ENCODE data around the gene KCNQ1.

Gene KCNQ1

DNA sequence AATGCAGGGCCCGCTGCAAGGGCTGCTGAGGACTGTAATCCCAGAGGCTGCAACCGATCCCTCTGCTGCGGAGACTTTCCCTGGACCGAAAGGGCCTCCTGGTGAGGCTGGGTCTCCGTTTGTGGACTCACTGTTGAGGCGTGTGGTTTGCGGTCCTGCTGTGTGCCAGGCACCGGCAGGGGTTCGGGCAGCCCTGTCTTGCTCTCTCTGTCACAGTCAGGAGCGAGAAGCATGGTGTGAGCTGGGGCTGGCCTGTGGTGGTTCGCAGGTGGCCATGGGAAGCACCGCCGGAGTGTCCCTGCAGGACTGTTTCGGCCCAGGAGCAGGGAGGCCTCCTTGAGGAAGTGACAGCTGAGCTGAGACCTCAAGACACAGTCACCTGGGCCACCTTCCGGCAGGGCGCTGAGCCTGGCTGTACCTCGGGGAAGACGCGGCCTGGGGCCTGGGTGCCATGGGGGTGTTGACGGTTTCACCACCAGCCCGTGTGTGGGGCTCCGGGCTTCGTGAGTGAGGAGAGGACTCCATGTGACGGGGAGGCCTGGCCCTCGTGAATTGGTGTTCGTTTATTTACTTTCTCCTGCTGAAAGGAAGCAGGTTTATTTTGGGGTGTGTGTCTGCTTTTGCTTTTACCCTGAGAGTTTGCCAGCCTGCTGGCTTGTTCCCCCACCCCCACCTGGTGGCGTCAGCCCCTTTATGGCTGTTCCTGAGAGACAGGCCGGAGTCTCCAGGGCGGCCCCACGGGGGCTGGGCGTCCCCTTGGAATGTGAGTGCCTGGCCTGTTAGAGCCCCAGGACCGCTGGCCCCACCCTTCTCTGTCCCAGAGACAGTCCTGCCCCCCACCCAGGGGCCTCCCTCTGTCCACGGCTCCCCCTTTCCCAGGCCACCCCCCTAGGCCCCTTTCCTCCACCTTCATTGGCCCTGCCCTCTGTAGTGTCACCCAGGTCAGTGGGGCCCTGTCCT, 132.5 kb downstream of the KCNQ1 start:
- Histone ChIP-seq H3K27me3 (no peaks in the 10 kb centered on the region), H3K4me3 (no peak overlapping the region), H3K9ac (peak overlapping the region in 4 of 11 experiments; percentile 6 to 44 (median 21); a peak in 4 of 22 replicates), H3K4me2 (peak overlapping the region in 9 of 11 experiments; percentile 4 to 50 (median 30); a peak in 11 of 22 replicates), H3K36me3 (peaks cover 0 to 17% (median 0%) of the 10 kb centered on the region in 11 experiments; a peak in 3 of 22 replicates), H4K20me1 (peaks cover 0 to 34% (median 0%) of the 10 kb centered on the region in 11 experiments; a peak in 2 of 22 replicates), H3K4me1 (peaks cover 31 to 75% (median 59%) of the 10 kb centered on the region in 10 experiments), H3K27ac (peak overlapping the region in 1 of 11 experiments; percentile 28; a peak in 2 of 22 replicates), H3K9me3 (replicated peaks in 1 of 11) (no peaks in the 10 kb centered on the region)
- TF ChIP-seq Cebpa-rat (IDR thresholded peaks at IDR 0.05) = no peak

DNA sequence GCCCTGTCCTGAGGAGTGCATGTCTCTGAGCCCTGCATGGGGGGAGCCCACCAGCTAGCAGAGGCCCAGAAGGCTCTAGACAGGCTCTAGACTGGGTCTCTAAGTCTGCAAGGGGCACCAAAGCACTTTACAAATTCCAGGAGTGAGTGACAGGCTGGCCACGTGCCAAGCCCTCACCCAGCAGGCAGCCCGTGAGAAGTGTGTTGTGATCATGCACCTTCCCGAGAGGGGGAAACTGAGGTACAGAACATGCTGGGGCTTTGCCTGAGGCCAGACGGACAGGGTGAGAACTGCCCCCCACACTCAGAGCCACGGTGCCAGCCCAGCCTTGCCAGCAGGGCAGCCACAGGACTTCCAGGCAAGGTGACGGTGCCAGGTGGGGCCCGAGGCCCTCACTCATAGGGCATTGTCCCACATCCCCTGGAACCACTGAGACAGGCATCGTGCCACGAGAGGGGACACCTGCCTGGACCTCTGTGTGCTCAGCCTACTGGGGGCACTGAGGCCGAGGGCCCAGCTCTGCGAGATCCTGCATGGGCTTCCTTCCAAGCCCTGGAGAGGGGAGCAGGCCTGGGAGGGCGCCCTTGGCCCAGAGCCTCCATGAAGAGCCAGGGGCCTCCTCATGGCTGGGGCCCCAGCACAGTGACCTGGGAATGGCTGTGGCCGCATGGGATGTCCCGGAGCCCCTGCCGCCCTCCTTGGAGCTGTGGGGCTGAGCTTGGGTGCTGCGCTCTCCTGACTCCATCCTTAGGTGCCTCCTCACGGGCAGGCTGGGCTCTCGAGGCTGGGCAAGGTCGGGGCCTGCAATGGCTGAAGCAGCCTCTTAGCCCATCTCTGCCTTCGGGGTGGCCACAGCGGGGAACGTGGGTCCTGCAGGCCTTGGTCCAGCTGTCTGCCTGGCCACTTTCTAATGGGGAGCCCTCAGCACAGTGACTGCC, 133.5 kb downstream of the KCNQ1 start:
- Histone ChIP-seq H3K4me1 (peaks cover 41 to 79% (median 66%) of the 10 kb centered on the region in 10 experiments), H3K4me2 (peak overlapping the region in 7 of 11 experiments; percentile 23 to 50 (median 43); a peak in 9 of 22 replicates), H3K36me3 (peaks cover 0 to 8% (median 0%) of the 10 kb centered on the region in 11 experiments; a peak in 2 of 22 replicates), H3K4me3 (no peak overlapping the region), H3K27me3 (no peaks in the 10 kb centered on the region), H3K9ac (peak overlapping the region in 3 of 11 experiments; percentile 6 to 44 (median 15); a peak in 2 of 22 replicates), H3K27ac (peak overlapping the region in 1 of 11 experiments; percentile 28; a peak in 1 of 22 replicates), H4K20me1 (peaks cover 0 to 41% (median 0%) of the 10 kb centered on the region in 11 experiments; a peak in 3 of 22 replicates), H3K9me3 (replicated peaks in 1 of 11) (no peaks in the 10 kb centered on the region)
- TF ChIP-seq Cebpa-rat (IDR thresholded peaks at IDR 0.05) = no peak

DNA sequence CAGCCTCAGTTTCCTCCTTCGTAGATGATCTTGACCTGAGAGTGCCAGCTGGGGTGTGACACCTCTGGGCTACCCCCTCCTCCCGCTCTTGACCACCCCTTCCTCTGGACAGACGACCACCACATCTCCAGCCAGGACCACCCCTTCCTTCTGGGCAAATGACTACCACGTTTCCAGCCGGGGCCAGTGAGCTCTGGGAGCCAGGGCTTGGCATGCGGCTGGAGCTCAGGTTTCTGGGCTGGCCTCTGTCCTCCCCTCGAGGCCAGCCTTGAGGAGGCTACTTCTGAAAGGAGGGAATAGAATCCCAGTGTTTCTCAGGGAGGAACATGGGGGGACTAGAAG, 134.1 kb downstream of the KCNQ1 start:
- Histone ChIP-seq H3K9me3 (replicated peaks in 1 of 11) (no peaks in the 10 kb centered on the region), H3K27me3 (no peaks in the 10 kb centered on the region), H3K36me3 (peaks cover 0 to 6% (median 0%) of the 10 kb centered on the region in 11 experiments; a peak in 2 of 22 replicates), H3K27ac (no peak overlapping the region), H3K4me1 (peaks cover 37 to 79% (median 66%) of the 10 kb centered on the region in 10 experiments), H3K9ac (no peak overlapping the region), H4K20me1 (peaks cover 0 to 45% (median 0%) of the 10 kb centered on the region in 11 experiments; a peak in 3 of 22 replicates), H3K4me2 (peak overlapping the region in 2 of 11 experiments; percentile 23 to 47; a peak in 4 of 22 replicates), H3K4me3 (no peak overlapping the region)
- no peak for TF ChIP-seq Cebpa-rat (IDR thresholded peaks at IDR 0.05)

DNA sequence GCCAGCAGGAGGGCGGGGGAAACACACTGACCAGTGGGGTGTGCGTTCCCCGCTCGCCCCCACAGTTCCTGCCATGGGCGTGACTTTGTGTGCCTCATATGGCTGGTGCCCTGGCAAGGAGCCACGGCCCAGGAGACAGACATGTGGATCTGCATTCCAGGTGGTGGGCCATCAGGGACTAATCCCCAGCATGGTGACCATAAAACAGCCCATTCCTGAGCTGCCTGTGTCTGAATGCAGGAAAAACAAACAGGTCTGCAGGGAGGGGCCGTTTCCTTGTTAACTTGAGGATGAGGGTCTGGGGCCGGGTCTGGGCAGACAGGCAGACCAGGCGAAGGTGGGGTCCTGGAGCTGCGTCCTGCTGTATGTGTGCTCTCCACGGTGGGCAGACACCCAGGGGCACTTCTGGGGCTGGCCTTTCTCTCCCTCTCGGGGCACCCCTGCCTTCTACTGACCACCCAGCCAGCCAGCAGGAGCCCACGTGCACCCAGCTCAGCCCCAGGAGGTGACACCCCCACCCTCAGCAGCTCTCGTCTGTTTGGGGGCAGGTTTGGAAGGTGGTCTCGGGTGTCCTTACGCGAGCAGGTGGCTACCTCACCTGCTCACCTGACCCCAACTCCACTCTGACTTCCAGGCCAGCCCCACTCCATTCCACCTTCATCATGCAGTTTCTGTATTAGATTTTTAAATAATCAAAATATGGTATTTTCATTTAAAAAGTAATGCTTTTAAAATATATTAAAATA, 134.7 kb downstream of the KCNQ1 start:
- TF ChIP-seq Cebpa-rat (IDR thresholded peaks at IDR 0.05) = no peak
- Histone ChIP-seq H3K36me3 (peaks cover 0 to 6% (median 0%) of the 10 kb centered on the region in 11 experiments; a peak in 2 of 22 replicates), H3K4me1 (peaks cover 31 to 74% (median 60%) of the 10 kb centered on the region in 10 experiments), H3K4me3 (no peak overlapping the region), H3K9me3 (replicated peaks in 1 of 11) (no peaks in the 10 kb centered on the region), H3K9ac (no peak overlapping the region), H3K4me2 (peak overlapping the region in 2 of 11 experiments; percentile 23 to 47; a peak in 4 of 22 replicates), H4K20me1 (peaks cover 0 to 45% (median 0%) of the 10 kb centered on the region in 11 experiments; a peak in 3 of 22 replicates), H3K27me3 (no peaks in the 10 kb centered on the region), H3K27ac (no peak overlapping the region)

DNA sequence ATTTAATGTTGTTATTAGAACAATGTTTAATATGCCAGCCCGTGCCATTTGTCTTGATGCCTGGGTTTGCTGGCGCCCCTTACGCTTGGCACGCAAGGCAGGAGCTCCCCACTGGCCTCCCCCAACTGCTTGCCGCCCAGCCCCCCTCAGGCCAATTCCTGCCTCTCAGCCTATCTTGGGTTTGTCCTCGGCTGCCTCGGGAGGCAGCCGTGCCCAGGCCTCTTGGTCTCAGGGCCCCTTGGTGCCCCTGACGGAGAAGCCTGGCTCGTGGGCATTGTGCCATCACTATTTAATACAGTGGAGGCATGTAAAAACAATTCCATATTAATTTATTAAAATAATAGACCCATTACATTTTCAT, 135.2 kb downstream of the KCNQ1 start:
- H3K4me1 ChIP-seq = peaks cover 26 to 68% (median 55%) of the 10 kb centered on the region in 10 experiments
- TF ChIP-seq Cebpa-rat (IDR thresholded peaks at IDR 0.05) = no peak
- no peak overlapping the region for H3K4me3 ChIP-seq
- H3K36me3 ChIP-seq = peaks cover 0 to 6% (median 0%) of the 10 kb centered on the region in 11 experiments; a peak in 2 of 22 replicates
- no peaks in the 10 kb centered on the region for H3K9me3 ChIP-seq (replicated peaks in 1 of 11)
- no peak overlapping the region for H3K4me2 ChIP-seq
- peaks cover 0 to 50% (median 0%) of the 10 kb centered on the region in 11 experiments; a peak in 4 of 22 replicates for H4K20me1 ChIP-seq
- no peak overlapping the region for H3K9ac ChIP-seq
- no peak overlapping the region for H3K27ac ChIP-seq
- H3K27me3 ChIP-seq = no peaks in the 10 kb centered on the region

DNA sequence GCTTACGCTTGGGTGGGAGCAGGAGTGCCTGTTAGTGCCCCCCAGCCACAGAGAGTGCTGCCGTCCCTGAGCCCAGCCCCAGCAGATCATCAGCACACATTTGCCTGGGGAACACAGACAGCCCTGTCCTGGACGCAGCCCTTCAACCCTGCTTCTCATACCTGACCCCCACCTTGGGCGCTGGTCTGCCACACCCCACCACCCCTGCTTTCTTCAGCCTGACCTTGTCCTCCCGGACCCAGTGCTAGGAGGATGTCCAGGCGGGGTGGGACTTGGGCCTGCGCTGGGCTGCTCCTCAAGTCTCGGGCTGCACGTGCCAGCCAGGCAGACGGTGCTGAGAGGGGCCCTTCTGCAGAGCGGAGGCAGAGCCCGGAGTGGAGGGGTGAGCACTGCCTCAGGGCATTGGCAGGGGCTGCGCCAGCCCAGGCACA, 135.8 kb downstream of the KCNQ1 start:
- no peak overlapping the region for H3K27ac ChIP-seq
- H3K4me2 ChIP-seq = peak overlapping the region in 2 of 11 experiments; percentile 73 to 78; a peak in 1 of 22 replicates
- TF ChIP-seq Cebpa-rat (IDR thresholded peaks at IDR 0.05) = no peak
- no peaks in the 10 kb centered on the region for H3K27me3 ChIP-seq
- peaks cover 0 to 6% (median 0%) of the 10 kb centered on the region in 11 experiments; a peak in 2 of 22 replicates for H3K36me3 ChIP-seq
- no peak overlapping the region for H3K4me3 ChIP-seq
- H3K4me1 ChIP-seq = peaks cover 20 to 63% (median 50%) of the 10 kb centered on the region in 10 experiments
- H3K9ac ChIP-seq = no peak overlapping the region; a peak in 1 of 22 replicates
- H4K20me1 ChIP-seq = peaks cover 0 to 56% (median 0%) of the 10 kb centered on the region in 11 experiments; a peak in 4 of 22 replicates
- H3K9me3 ChIP-seq (replicated peaks in 1 of 11) = no peaks in the 10 kb centered on the region

DNA sequence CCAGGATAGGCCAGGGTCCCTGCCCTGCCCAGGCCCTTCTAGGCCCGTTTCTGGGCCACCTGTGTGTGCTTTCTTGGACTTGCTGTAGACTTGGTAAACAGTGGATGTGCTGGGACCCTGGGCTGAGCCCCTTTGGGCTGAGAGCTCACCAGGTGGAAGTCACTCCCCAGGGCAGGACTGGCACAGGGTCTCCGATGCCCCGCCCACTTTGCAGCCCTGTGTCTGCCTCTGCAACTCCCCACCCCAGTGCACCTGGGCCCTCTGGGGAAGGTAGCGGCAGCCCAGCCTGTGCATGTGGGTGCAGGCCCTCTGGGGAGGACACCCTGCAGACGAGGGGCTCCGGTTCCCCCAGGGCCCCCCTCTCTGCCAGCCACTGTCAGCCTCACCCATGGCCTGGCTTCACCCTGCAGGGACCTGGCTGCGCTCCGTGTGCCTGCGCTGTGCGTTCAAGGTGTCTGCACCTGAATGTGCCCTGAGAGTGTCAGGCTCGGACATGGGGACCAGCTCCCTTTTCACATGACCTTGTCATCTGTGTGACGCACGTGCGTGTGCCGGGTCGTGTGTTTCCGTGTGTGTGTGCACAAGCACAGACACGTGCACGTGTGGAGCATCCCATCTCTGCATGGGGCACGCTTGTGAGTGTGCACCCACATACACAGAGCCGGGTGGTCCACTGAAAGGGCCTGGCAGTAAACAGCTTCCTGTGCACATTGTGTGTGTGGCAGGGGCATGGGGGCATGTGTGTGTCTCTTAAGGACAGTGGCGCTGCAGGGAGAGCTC, 136.5 kb downstream of the KCNQ1 start:
- Histone ChIP-seq H3K9ac (peak overlapping the region in 1 of 11 experiments; percentile 27; a peak in 1 of 22 replicates), H3K4me2 (peak overlapping the region in 8 of 11 experiments; percentile 19 to 79 (median 69); a peak in 12 of 22 replicates), H3K4me3 (no peak overlapping the region), H3K27ac (no peak overlapping the region), H3K4me1 (peaks cover 19 to 58% (median 48%) of the 10 kb centered on the region in 10 experiments; a peak in 19 of 20 replicates), H4K20me1 (peaks cover 0 to 51% (median 0%) of the 10 kb centered on the region in 11 experiments; a peak in 4 of 22 replicates), H3K27me3 (no peaks in the 10 kb centered on the region), H3K36me3 (peaks cover 0 to 2% (median 0%) of the 10 kb centered on the region in 11 experiments; a peak in 2 of 22 replicates), H3K9me3 (replicated peaks in 1 of 11) (no peaks in the 10 kb centered on the region)
- no peak for TF ChIP-seq Cebpa-rat (IDR thresholded peaks at IDR 0.05)
